ENCODE results near the gene BPIFA1. TPM values are rescaled to one million over a fixed set of nuclear protein-coding genes. Genes with fewer than 3 reads are reported as not detected.

Gene BPIFA1
- total and polyA plus RNA-seq, 2 experiments from 2014 or later, result not detected

DNA sequence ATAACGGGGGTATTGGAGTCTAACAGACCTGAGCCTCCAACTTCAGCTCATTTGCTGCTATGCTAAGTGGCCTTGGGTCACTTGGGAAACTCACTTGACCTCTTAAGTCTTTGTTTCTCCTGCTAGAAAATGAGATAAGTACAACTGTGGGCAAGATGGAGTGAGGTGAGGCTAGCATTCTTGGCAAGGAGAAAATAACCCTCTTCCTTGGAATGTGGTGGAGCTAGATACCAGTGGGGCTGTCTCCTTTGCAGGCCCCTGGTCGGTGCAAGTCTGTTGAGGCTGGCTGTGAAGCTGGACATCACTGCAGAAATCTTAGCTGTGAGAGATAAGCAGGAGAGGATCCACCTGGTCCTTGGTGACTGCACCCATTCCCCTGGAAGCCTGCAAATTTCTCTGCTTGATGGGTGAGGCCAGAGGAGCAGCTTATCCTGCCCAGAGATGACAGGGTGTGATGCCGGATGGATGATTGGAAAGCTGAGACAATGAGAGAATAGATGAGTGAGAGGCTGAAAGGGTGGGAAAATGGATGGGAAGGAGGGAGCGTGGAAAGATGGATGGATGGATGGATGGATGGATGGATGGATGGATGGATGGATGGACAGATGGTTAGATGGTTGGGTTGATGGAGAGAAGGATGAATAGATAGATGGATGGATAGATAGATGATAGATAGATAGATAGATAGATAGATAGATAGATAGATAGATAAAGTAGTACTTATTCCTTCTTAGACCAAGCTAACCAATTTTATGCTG is 4.4 kb downstream of the BPIFA1 start (continued):
- TF ChIP-seq, protein P1, sequence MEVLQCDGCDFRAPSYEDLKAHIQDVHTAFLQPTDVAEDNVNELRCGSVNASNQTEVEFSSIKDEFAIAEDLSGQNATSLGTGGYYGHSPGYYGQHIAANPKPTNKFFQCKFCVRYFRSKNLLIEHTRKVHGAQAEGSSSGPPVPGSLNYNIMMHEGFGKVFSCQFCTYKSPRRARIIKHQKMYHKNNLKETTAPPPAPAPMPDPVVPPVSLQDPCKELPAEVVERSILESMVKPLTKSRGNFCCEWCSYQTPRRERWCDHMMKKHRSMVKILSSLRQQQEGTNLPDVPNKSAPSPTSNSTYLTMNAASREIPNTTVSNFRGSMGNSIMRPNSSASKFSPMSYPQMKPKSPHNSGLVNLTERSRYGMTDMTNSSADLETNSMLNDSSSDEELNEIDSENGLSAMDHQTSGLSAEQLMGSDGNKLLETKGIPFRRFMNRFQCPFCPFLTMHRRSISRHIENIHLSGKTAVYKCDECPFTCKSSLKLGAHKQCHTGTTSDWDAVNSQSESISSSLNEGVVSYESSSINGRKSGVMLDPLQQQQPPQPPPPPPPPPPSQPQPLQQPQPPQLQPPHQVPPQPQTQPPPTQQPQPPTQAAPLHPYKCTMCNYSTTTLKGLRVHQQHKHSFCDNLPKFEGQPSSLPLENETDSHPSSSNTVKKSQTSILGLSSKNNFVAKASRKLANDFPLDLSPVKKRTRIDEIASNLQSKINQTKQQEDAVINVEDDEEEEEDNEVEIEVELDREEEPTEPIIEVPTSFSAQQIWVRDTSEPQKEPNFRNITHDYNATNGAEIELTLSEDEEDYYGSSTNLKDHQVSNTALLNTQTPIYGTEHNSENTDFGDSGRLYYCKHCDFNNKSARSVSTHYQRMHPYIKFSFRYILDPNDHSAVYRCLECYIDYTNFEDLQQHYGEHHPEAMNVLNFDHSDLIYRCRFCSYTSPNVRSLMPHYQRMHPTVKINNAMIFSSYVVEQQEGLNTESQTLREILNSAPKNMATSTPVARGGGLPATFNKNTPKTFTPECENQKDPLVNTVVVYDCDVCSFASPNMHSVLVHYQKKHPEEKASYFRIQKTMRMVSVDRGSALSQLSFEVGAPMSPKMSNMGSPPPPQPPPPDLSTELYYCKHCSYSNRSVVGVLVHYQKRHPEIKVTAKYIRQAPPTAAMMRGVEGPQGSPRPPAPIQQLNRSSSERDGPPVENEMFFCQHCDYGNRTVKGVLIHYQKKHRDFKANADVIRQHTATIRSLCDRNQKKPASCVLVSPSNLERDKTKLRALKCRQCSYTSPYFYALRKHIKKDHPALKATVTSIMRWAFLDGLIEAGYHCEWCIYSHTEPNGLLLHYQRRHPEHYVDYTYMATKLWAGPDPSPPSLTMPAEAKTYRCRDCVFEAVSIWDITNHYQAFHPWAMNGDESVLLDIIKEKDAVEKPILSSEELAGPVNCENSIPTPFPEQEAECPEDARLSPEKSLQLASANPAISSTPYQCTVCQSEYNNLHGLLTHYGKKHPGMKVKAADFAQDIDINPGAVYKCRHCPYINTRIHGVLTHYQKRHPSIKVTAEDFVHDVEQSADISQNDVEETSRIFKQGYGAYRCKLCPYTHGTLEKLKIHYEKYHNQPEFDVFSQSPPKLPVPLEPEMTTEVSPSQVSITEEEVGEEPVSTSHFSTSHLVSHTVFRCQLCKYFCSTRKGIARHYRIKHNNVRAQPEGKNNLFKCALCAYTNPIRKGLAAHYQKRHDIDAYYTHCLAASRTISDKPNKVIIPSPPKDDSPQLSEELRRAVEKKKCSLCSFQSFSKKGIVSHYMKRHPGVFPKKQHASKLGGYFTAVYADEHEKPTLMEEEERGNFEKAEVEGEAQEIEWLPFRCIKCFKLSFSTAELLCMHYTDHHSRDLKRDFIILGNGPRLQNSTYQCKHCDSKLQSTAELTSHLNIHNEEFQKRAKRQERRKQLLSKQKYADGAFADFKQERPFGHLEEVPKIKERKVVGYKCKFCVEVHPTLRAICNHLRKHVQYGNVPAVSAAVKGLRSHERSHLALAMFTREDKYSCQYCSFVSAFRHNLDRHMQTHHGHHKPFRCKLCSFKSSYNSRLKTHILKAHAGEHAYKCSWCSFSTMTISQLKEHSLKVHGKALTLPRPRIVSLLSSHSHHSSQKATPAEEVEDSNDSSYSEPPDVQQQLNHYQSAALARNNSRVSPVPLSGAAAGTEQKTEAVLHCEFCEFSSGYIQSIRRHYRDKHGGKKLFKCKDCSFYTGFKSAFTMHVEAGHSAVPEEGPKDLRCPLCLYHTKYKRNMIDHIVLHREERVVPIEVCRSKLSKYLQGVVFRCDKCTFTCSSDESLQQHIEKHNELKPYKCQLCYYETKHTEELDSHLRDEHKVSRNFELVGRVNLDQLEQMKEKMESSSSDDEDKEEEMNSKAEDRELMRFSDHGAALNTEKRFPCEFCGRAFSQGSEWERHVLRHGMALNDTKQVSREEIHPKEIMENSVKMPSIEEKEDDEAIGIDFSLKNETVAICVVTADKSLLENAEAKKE (CRISPR knock-in tag; IDR thresholded peaks at IDR 0.05), result no peak
- TF ChIP-seq NANOG (IDR thresholded peaks at IDR 0.05; ENCODE audit: borderline replicate concordance) (no peak), CREB1 (CRISPR knock-in tag; IDR thresholded peaks at IDR 0.05; ENCODE audit: low read depth) (no peak), JUNB (IDR thresholded peaks at IDR 0.05; ENCODE audit: unreplicated experiment) (no peak), EZH2phosphoT487 (IDR thresholded peaks at IDR 0.05; ENCODE audit: unreplicated experiment) (no peak)

DNA sequence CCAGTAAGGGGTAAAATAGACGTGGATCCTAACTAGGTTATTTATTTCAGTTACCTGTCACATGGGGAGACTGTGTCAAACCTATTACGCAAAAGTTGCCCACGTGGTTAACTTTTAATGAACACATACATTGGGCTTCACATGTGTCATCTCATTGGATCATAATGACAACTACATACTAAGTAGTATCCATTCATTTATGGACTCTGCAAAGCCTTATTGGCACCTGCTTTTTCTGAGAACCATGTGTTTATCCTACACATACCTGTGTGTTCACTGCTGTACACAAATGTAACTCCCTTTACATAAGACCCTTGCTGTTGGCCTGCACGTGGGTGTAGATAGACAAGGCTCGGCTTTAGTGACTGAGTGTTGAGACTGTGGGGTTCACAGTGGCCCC is 5.1 kb downstream of the BPIFA1 start:
- Histone ChIP-seq H3K4me1 (ENCODE audit: insufficient read depth) (no peaks in the 10 kb centered on the region), H3K4me3 (no peak overlapping the region), H3K9me2 (ENCODE audit: insufficient read depth) (no peaks in the 10 kb centered on the region; the same call in 1 of the 2 replicates), H3K27ac (ENCODE audit: low read depth) (no peak overlapping the region), H3K79me2 (replicated peaks; ENCODE audit: insufficient read depth) (no peaks in the 10 kb centered on the region), H2AFZ (no peak overlapping the region), H3F3A (replicated peaks; ENCODE audit: low read depth) (no peaks in the 10 kb centered on the region), H4K20me1 (replicated peaks; ENCODE audit: insufficient read depth) (no peaks in the 10 kb centered on the region), H3K27me3 (ENCODE audit: insufficient read depth) (no peaks in the 10 kb centered on the region), H3K4me2 (no peak overlapping the region), H3K36me3 (ENCODE audit: insufficient read depth) (no peaks in the 10 kb centered on the region)
- Mint-ChIP-seq H3K4me1 (no peaks in the 10 kb centered on the region), H3K4me3 (no peak overlapping the region), H3K27me3 (ENCODE audit: insufficient read depth, low read depth, poor library complexity) (peaks cover 2% of the 10 kb centered on the region), H3K9me3 (no peaks in the 10 kb centered on the region), H3K36me3 (ENCODE audit: low read depth) (no peaks in the 10 kb centered on the region; the same call in 2 of the 3 replicates), H3K27ac (no peak overlapping the region)
- DNase-seq (ENCODE audit: low spot score), result no peak
- no peak for ATAC-seq
- TF ChIP-seq, protein P2, sequence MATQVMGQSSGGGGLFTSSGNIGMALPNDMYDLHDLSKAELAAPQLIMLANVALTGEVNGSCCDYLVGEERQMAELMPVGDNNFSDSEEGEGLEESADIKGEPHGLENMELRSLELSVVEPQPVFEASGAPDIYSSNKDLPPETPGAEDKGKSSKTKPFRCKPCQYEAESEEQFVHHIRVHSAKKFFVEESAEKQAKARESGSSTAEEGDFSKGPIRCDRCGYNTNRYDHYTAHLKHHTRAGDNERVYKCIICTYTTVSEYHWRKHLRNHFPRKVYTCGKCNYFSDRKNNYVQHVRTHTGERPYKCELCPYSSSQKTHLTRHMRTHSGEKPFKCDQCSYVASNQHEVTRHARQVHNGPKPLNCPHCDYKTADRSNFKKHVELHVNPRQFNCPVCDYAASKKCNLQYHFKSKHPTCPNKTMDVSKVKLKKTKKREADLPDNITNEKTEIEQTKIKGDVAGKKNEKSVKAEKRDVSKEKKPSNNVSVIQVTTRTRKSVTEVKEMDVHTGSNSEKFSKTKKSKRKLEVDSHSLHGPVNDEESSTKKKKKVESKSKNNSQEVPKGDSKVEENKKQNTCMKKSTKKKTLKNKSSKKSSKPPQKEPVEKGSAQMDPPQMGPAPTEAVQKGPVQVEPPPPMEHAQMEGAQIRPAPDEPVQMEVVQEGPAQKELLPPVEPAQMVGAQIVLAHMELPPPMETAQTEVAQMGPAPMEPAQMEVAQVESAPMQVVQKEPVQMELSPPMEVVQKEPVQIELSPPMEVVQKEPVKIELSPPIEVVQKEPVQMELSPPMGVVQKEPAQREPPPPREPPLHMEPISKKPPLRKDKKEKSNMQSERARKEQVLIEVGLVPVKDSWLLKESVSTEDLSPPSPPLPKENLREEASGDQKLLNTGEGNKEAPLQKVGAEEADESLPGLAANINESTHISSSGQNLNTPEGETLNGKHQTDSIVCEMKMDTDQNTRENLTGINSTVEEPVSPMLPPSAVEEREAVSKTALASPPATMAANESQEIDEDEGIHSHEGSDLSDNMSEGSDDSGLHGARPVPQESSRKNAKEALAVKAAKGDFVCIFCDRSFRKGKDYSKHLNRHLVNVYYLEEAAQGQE (IDR thresholded peaks at IDR 0.05; ENCODE audit: unreplicated experiment), result no peak
- TF ChIP-seq, protein P3, sequence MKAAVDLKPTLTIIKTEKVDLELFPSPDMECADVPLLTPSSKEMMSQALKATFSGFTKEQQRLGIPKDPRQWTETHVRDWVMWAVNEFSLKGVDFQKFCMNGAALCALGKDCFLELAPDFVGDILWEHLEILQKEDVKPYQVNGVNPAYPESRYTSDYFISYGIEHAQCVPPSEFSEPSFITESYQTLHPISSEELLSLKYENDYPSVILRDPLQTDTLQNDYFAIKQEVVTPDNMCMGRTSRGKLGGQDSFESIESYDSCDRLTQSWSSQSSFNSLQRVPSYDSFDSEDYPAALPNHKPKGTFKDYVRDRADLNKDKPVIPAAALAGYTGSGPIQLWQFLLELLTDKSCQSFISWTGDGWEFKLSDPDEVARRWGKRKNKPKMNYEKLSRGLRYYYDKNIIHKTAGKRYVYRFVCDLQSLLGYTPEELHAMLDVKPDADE (IDR thresholded peaks at IDR 0.05), result no peak
- TF ChIP-seq JUNB (IDR thresholded peaks at IDR 0.05; ENCODE audit: unreplicated experiment) (no peak), ZNF114 (CRISPR knock-in tag; IDR thresholded peaks at IDR 0.05) (no peak), POLR2AphosphoS5 (IDR thresholded peaks at IDR 0.05; ENCODE audit: low read depth) (no peak), NANOG (IDR thresholded peaks at IDR 0.05; ENCODE audit: borderline replicate concordance) (no peak)

All from GM23338 (cell line).